H1 (cell line): ENCODE results near the gene SPTBN5. TPM values are rescaled to one million over a fixed set of nuclear protein-coding genes. Genes with fewer than 3 reads are reported as not detected.

Experiments used
- CTCF ChIA-PET: fragments of 300-600 bp; sonication (Branson Sonifier 250); formaldehyde crosslinking; loops from one replicate; lab custom pipeline; 2021; ENCODE audit not compliant: partially characterized antibody; lab: Charles Lee
- POLR2A ChIA-PET: fragments of 300-600 bp; sonication (Branson Sonifier 250); formaldehyde crosslinking; loops from one replicate; lab custom pipeline; 2021; ENCODE audit warnings: inconsistent platforms; ENCODE audit not compliant: partially characterized antibody; lab: Charles Lee
- DNase-seq, 2 experiments: peaks; one replicate each; pipeline versions ENCODE4 v3.0.0 to v3.0.0-alpha.2; 2010 to 2022; ENCODE audit warnings: low spot score in 2 of 2, low read depth in 1 of 2, mixed read lengths in 1 of 2
- FAIRE-seq: peaks from 2 replicates; lab custom pipeline; 2011; peaks lifted over from hg19 to GRCh38; lab: Jason Lieb, UNC
- H2AFZ ChIP-seq: 2 replicates; pipeline ENCODE4 v1.8.1; 2012; ENCODE audit warnings: low read length, inconsistent platforms
- H2AK5ac ChIP-seq: 2 replicates; pipeline ENCODE4 v1.6.1; 2013; ENCODE audit warnings: low read depth, low read length
- H2BK120ac ChIP-seq: replicated peaks from 2 replicates; pipeline ENCODE3; 2013; ENCODE audit warnings: low read depth, low read length, inconsistent platforms
- H2BK12ac ChIP-seq: 2 replicates; pipeline ENCODE4 v1.6.1; 2013; ENCODE audit warnings: low read depth, low read length
- H2BK15ac ChIP-seq: 2 replicates; pipeline ENCODE4 v1.6.1; 2013; ENCODE audit warnings: low read length
- H2BK20ac ChIP-seq: 2 replicates; pipeline ENCODE4 v1.6.1; 2013; ENCODE audit warnings: low read length
- H2BK5ac ChIP-seq: 2 replicates; pipeline ENCODE4 v1.6.1; 2013; ENCODE audit warnings: low read depth, low read length
- H3K14ac ChIP-seq: 2 replicates; pipeline ENCODE4 v1.6.1; 2013; ENCODE audit warnings: inconsistent platforms; ENCODE audit not compliant: insufficient read length
- H3K18ac ChIP-seq: 2 replicates; pipeline ENCODE4 v1.6.1; 2013; ENCODE audit warnings: low read length; ENCODE audit errors: extremely low read depth
- H3K23ac ChIP-seq: 2 replicates; pipeline ENCODE4 v1.6.1; 2013; ENCODE audit warnings: inconsistent platforms; ENCODE audit not compliant: insufficient read length
- H3K23me2 ChIP-seq: 2 replicates; pipeline ENCODE4 v1.6.1; 2013; ENCODE audit warnings: low read depth, low read length
- H3K27ac ChIP-seq: 2 replicates; pipeline ENCODE4 v1.6.1; 2011; ENCODE audit warnings: low read depth, low read length, inconsistent platforms
- H3K27me3 ChIP-seq, 4 experiments: replicated peaks in 1 of 4; 1 replicate in 1 of 4; 2 replicates in 3 of 4; pipeline versions ENCODE4 v1.6.1 to v1.8.1; 2011 to 2013; ENCODE audit warnings: low read length in 3 of 4, mild to moderate bottlenecking in 3 of 4, inconsistent platforms in 2 of 4, mixed read lengths in 2 of 4, moderate library complexity in 1 of 4; ENCODE audit not compliant: control insufficient read depth in 3 of 4, insufficient read depth in 3 of 4; ENCODE audit errors: extremely low read depth in 1 of 4
- H3K36me3 ChIP-seq, 4 experiments: 2 replicates each; pipeline versions ENCODE4 v1.6.1 to v1.8.1; 2011 to 2013; ENCODE audit warnings: mild to moderate bottlenecking in 4 of 4, low read length in 3 of 4, moderate library complexity in 2 of 4, control low read depth in 1 of 4, inconsistent platforms in 1 of 4; ENCODE audit not compliant: insufficient read depth in 4 of 4, control insufficient read depth in 2 of 4
- H3K4ac ChIP-seq: replicated peaks from 2 replicates; pipeline ENCODE3; 2013; ENCODE audit warnings: low read length, low read depth, mixed read lengths, inconsistent platforms; ENCODE audit not compliant: insufficient read length
- H3K4me1 ChIP-seq, 4 experiments: replicated peaks in 1 of 4; 1 replicate in 1 of 4; 2 replicates in 3 of 4; pipeline versions ENCODE4 v1.6.1 to v1.8.1; 2011 to 2013; ENCODE audit warnings: low read length in 3 of 4, inconsistent platforms in 2 of 4, mixed read lengths in 1 of 4; ENCODE audit not compliant: insufficient read depth in 4 of 4, control insufficient read depth in 3 of 4
- H3K4me2 ChIP-seq, 2 experiments: 2 replicates each; pipeline versions ENCODE4 v1.6.1 to v1.8.1; 2011 to 2013; ENCODE audit warnings: low read depth in 2 of 2, low read length in 2 of 2, control low read depth in 1 of 2, inconsistent platforms in 1 of 2, mild to moderate bottlenecking in 1 of 2; ENCODE audit not compliant: insufficient read depth in 1 of 2
- H3K4me3 ChIP-seq, 4 experiments: fragments of 200-600, 300-600 bp in 1 of 4; sonication (generic), shearing (Covaris generic), sonication (Bioruptor Twin) in 1 of 4; 2 replicates each; pipeline versions ENCODE4 v1.5.1 to v1.8.1; 2011 to 2016; ENCODE audit warnings: low read length in 4 of 4, low read depth in 3 of 4, control low read depth in 2 of 4, inconsistent platforms in 2 of 4, mild to moderate bottlenecking in 2 of 4, mixed read lengths in 1 of 4, moderate library complexity in 1 of 4; ENCODE audit not compliant: insufficient read depth in 2 of 4; ENCODE audit errors: extremely low read depth in 1 of 4
- H3K56ac ChIP-seq: replicated peaks from 2 replicates; pipeline ENCODE3; 2013; ENCODE audit warnings: low read depth, mild to moderate bottlenecking, mixed read lengths, low read length, inconsistent platforms; ENCODE audit not compliant: insufficient read length
- H3K79me1 ChIP-seq: 2 replicates; pipeline ENCODE4 v1.6.1; 2013; ENCODE audit warnings: low read depth, low read length, control low read depth
- H3K79me2 ChIP-seq, 2 experiments: 2 replicates each; pipeline versions ENCODE4 v1.6.1 to v1.8.1; 2012 to 2013; ENCODE audit warnings: low read length in 2 of 2, mild to moderate bottlenecking in 2 of 2, inconsistent platforms in 1 of 2; ENCODE audit not compliant: insufficient read depth in 2 of 2, control insufficient read depth in 1 of 2
- H3K9ac ChIP-seq, 4 experiments: replicated peaks in 1 of 4; 1 replicate in 1 of 4; 2 replicates in 3 of 4; pipeline versions ENCODE4 v1.6.1 to v1.8.1; 2011 to 2013; ENCODE audit warnings: low read depth in 3 of 4, low read length in 3 of 4, control low read depth in 2 of 4, mild to moderate bottlenecking in 2 of 4, moderate library complexity in 2 of 4, inconsistent platforms in 1 of 4; ENCODE audit errors: extremely low read depth in 1 of 4
- H3K9me3 ChIP-seq, 2 experiments: 2 replicates each; pipeline versions ENCODE4 v1.6.1 to v1.8.1; 2012 to 2013; ENCODE audit warnings: mild to moderate bottlenecking in 2 of 2, moderate library complexity in 2 of 2, control low read depth in 1 of 2, inconsistent platforms in 1 of 2, low read depth in 1 of 2, low read length in 1 of 2, mixed read lengths in 1 of 2; ENCODE audit not compliant: insufficient read depth in 2 of 2
- H4K20me1 ChIP-seq, 2 experiments: replicated peaks in 1 of 2; 2 replicates each; pipeline versions ENCODE3 to v1.8.1; 2011 to 2013; ENCODE audit warnings: inconsistent platforms in 2 of 2, low read length in 2 of 2, mild to moderate bottlenecking in 1 of 2; ENCODE audit not compliant: insufficient read depth in 2 of 2, control insufficient read depth in 1 of 2
- H4K5ac ChIP-seq: 2 replicates; pipeline ENCODE4 v1.6.1; 2013; ENCODE audit warnings: low read length, low read depth, mixed read lengths, inconsistent platforms; ENCODE audit not compliant: insufficient read length
- H4K8ac ChIP-seq: 2 replicates; pipeline ENCODE4 v1.8.0; 2013; ENCODE audit warnings: mild to moderate bottlenecking, moderate library complexity, low read length, inconsistent platforms; ENCODE audit not compliant: insufficient read depth; ENCODE audit errors: extremely low read depth
- H4K91ac ChIP-seq: replicated peaks from 2 replicates; pipeline ENCODE3; 2013; ENCODE audit warnings: low read length, mixed read lengths, inconsistent platforms; ENCODE audit not compliant: insufficient read length
- BRCA1 ChIP-seq: IDR thresholded peaks from 2 replicates; pipeline ENCODE4 v1.6.1; 2012; ENCODE audit warnings: low read depth, low read length, improper control_type of control experiment
- CHD2 ChIP-seq: IDR thresholded peaks from 2 replicates; pipeline ENCODE4 v1.6.1; 2012; ENCODE audit warnings: low read length, improper control_type of control experiment
- EZH2 ChIP-seq: fragments of 200-600 bp; sonication (generic); IDR thresholded peaks from 2 replicates; pipeline ENCODE4 v1.7.1; 2012; ENCODE audit warnings: low read depth, mild to moderate bottlenecking, moderate library complexity, low read length, inconsistent platforms; ENCODE audit not compliant: severe bottlenecking
- GABPA ChIP-seq: IDR thresholded peaks from 2 replicates; pipeline ENCODE4 v1.6.1; 2011; ENCODE audit warnings: mild to moderate bottlenecking, low read length, moderate library complexity, borderline replicate concordance; ENCODE audit not compliant: insufficient read depth
- GTF2F1 ChIP-seq: IDR thresholded peaks from 2 replicates; pipeline ENCODE4 v1.6.1; 2012; ENCODE audit warnings: low read depth, low read length, improper control_type of control experiment, borderline replicate concordance
- JUN ChIP-seq: IDR thresholded peaks from 2 replicates; pipeline ENCODE4 v1.6.1; 2011; ENCODE audit warnings: low read depth, mild to moderate bottlenecking, improper control_type of control experiment, low read length
- JUND ChIP-seq: IDR thresholded peaks from 2 replicates; pipeline ENCODE4 v1.6.1; 2011; ENCODE audit warnings: mild to moderate bottlenecking, improper control_type of control experiment, low read length
- POU5F1 ChIP-seq: IDR thresholded peaks from 2 replicates; pipeline ENCODE4 v1.6.1; 2011; ENCODE audit warnings: low read depth, mild to moderate bottlenecking, low read length, moderate library complexity
- RBBP5 ChIP-seq: IDR thresholded peaks from 2 replicates; pipeline ENCODE4 v1.7.1; 2012; ENCODE audit warnings: low read depth, mild to moderate bottlenecking, inconsistent platforms, low read length, moderate library complexity, borderline replicate concordance
- RFX5 ChIP-seq: IDR thresholded peaks from 2 replicates; pipeline ENCODE4 v1.6.1; 2011; ENCODE audit warnings: low read depth, low read length, improper control_type of control experiment, borderline replicate concordance
- RXRA ChIP-seq: IDR thresholded peaks from 2 replicates; pipeline ENCODE4 v1.6.1; 2011; ENCODE audit warnings: low read depth, mild to moderate bottlenecking, low read length, moderate library complexity; ENCODE audit not compliant: insufficient read depth
- SIN3A ChIP-seq, 2 experiments: IDR thresholded peaks in 1 of 2; conservative IDR thresholded peaks in 1 of 2; 2 replicates each; pipeline ENCODE4 v1.6.1; 2011 to 2012; ENCODE audit warnings: low read length in 2 of 2, improper control_type of control experiment in 1 of 2, low read depth in 1 of 2, mild to moderate bottlenecking in 1 of 2
- YY1 ChIP-seq: IDR thresholded peaks from 2 replicates; pipeline ENCODE4 v1.6.1; 2011; ENCODE audit warnings: low read depth, mild to moderate bottlenecking, low read length
- WGBS, 2 experiments: shearing (Covaris generic) in 1 of 2; methylation state at CpG; one replicate each; pipeline versions ENCODE4 v1.1.6 to v1.1.7; 2013 to 2015; ENCODE audit warnings: low lambda C conversion rate in 2 of 2, mixed read lengths in 2 of 2, inconsistent platforms in 1 of 2, low coverage in 1 of 2, missing lambda C conversion rate in 1 of 2; ENCODE audit not compliant: insufficient replicate concordance in 2 of 2, insufficient coverage in 1 of 2, insufficient read length in 1 of 2; ENCODE audit errors: extremely low coverage in 1 of 2, missing lambda C conversion rate in 1 of 2; 5-methylcytosine and 5-hydroxymethylcytosine counted together
- polyA plus RNA-seq, 7 experiments: library from polyadenylated mRNA; depleted of rRNA in 3 of 7; stranded (reverse) in 5 of 7; unstranded in 2 of 7; fragments of >200 nt in 5 of 7; fragments of 200-250 nt in 2 of 7; gene quantifications; 1 replicate in 5 of 7; 2 replicates in 1 of 7; 4 replicates in 1 of 7; pipeline versions ENCODE4 v1.2.1 to v1.2.3, GENCODE V29; 2011 to 2013; ENCODE audit warnings: missing spikeins in 2 of 7, mixed read lengths in 2 of 7
- total RNA-seq: library from RNA; stranded (reverse); fragmentation: NEBNext Ultra II Directional; extraction: Animal tissue kit (Norgen Biotek cat#: 25700); gene quantifications from 2 replicates; pipeline ENCODE4 v1.2.1, GENCODE V29; 2021

The SPTBN5 gene
- total and polyA plus RNA-seq, 2 of the 8 experiments (the other 6 are each of a cell fraction or from before 2014, with no cell fraction given) = 0.32 to 0.84 TPM

DNA sequence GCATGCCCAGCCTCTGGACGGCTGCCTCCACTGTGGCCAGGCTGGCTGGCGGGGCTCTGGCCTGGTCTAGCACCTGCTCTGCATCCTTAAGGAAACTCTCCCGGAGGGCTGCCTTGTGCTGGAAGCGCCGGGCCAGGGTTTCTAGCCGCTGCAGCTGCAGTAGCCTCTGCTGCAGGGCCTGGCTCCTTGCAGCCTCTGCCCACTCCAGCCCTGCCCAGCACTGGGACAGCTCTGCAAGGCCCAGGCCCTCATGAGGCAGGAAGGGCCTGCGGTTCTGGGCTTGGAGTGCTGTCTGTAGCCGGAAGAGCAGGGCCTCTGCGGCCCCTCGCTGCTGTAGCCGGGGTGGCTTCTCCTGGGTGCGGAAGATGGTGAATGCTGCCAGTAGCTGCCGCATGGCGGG is 8.0 kb downstream of the SPTBN5 start:
- H3K4me2 ChIP-seq = no peak overlapping the region
- no peak overlapping the region for H2BK5ac ChIP-seq
- no peak overlapping the region for H3K14ac ChIP-seq
- H2AK5ac ChIP-seq = no peak overlapping the region
- H3K79me1 ChIP-seq = no peaks in the 10 kb centered on the region
- H2BK20ac ChIP-seq = no peak overlapping the region
- no peak overlapping the region for H2BK120ac ChIP-seq
- H3K4ac ChIP-seq = no peak overlapping the region
- H4K5ac ChIP-seq = no peak overlapping the region
- no peak overlapping the region for H3K56ac ChIP-seq
- no peak overlapping the region for H2AFZ ChIP-seq
- no peak overlapping the region for H3K4me3 ChIP-seq
- WGBS, 2 experiments = 95% methylated on average over 14 of the region's 14 CpGs; no CpG with 5 or more reads in 1 of the 2 experiments
- no peaks in the 10 kb centered on the region for H4K20me1 ChIP-seq
- no peak overlapping the region for H3K9ac ChIP-seq
- CTCF ChIA-PET = interaction anchor here (0.6 to 3.0 kb wide), 8 partner anchors 9 to 734 kb away, joined by 3 to 8 read pairs (median 4); no protein-coding TSS in a partner anchor
- H4K8ac ChIP-seq = no peak overlapping the region
- no peak overlapping the region for H3K27ac ChIP-seq
- no peaks in the 10 kb centered on the region for H3K9me3 ChIP-seq
- FAIRE-seq (no peak), DNase-seq (no peak)
- no peaks in the 10 kb centered on the region for H3K79me2 ChIP-seq
- POLR2A ChIA-PET = interaction anchor here (1.2 to 1.4 kb wide), 3 partner anchors 9 to 29 kb away, joined by 3 to 6 read pairs (median 3); no protein-coding TSS in a partner anchor
- no peak overlapping the region for H4K91ac ChIP-seq
- no peak overlapping the region for H3K23ac ChIP-seq
- H3K23me2 ChIP-seq = peaks cover 4% of the 10 kb centered on the region; the same call in 1 of the 2 replicates
- H2BK15ac ChIP-seq = no peak overlapping the region
- peaks cover 18 to 27% (median 25%) of the 10 kb centered on the region in 4 experiments for H3K27me3 ChIP-seq
- H3K18ac ChIP-seq = no peak overlapping the region
- no peak overlapping the region for H2BK12ac ChIP-seq
- no peaks in the 10 kb centered on the region for H3K36me3 ChIP-seq
- H3K4me1 ChIP-seq = peaks cover 0 to 9% (median 4%) of the 10 kb centered on the region in 4 experiments; a peak in 6 of 7 replicates
- TF ChIP-seq BRCA1 (no peak), GTF2F1 (no peak), CHD2 (no peak), JUN (no peak), SIN3A (conservative IDR thresholded peaks at IDR 0.05 in 1 of 2, IDR thresholded peaks at IDR 0.05 in 1 of 2; ENCODE audit: low read depth in 1 of 2, low read length in 2 of 2) (no peak), YY1 (no peak), EZH2 (no peak), JUND (no peak), POU5F1 (no peak), RBBP5 (no peak), GABPA (no peak), RXRA (no peak), RFX5 (no peak)
